HK-2 (cell line): ENCODE measurements around the gene DCUN1D4.

Experiments
- DNase-seq: peaks from one replicate; pipeline ENCODE4 v3.0.0-alpha.2; 2018; ENCODE audit not compliant: unreplicated experiment

DCUN1D4 gene

GRCh38 chr4:51963841-51964517, 121.0 kb downstream of the DCUN1D4 start:
- no peak for DNase-seq

- DNase-seq, result no peak
Measured at GRCh38 chr4:51965862-51966261, 122.9 kb downstream of the DCUN1D4 start.
